HFFc6 (cell line): ENCODE results near the gene ARL4D. TPM values are rescaled to one million over a fixed set of nuclear protein-coding genes. Genes with fewer than 3 reads are reported as not detected.

Source experiments
- DNase-seq: peaks from one replicate; pipeline ENCODE4 v3.0.0-alpha.2; 2018
- H3K27ac Mint-ChIP-seq: 2 replicates; pipeline ENCODE4 v1.8.0; 2020; ENCODE audit warnings: mild to moderate bottlenecking, mixed read lengths
- H3K27me3 Mint-ChIP-seq: 2 replicates; pipeline ENCODE4 v1.8.0; 2021; ENCODE audit warnings: mild to moderate bottlenecking, moderate library complexity, mixed read lengths; ENCODE audit not compliant: insufficient read depth
- H3K36me3 Mint-ChIP-seq: 2 replicates; pipeline ENCODE4 v1.8.0; 2021; ENCODE audit warnings: low read depth, mixed read lengths
- H3K4me1 Mint-ChIP-seq: 2 replicates; pipeline ENCODE4 v1.8.0; 2020; ENCODE audit warnings: low read depth, mixed read lengths
- H3K4me3 Mint-ChIP-seq: 2 replicates; pipeline ENCODE4 v1.8.0; 2020; ENCODE audit warnings: mild to moderate bottlenecking, moderate library complexity, mixed read lengths
- H3K9me3 Mint-ChIP-seq: 2 replicates; pipeline ENCODE4 v1.8.0; 2020; ENCODE audit warnings: mild to moderate bottlenecking, mixed read lengths
- CTCF ChIP-seq: fragments of 200-600 bp; sonication (generic); IDR thresholded peaks from 2 replicates; pipeline ENCODE4 v1.5.0; 2021; ENCODE audit warnings: antibody characterized with exemption, mild to moderate bottlenecking
- total RNA-seq, 6 experiments: library from RNA; stranded (reverse); fragmentation: NEBNext Ultra II Directional; extraction: Animal tissue kit (Norgen Biotek cat#: 25700); gene quantifications; 2 replicates in 1 of 6; 3 replicates in 5 of 6; pipeline ENCODE4 v1.2.3, GENCODE V29; 2021

The ARL4D gene
- total RNA-seq, 6 experiments from 2014 or later, result 24.9 to 27.5 (median 26.3) TPM

- Mint-ChIP-seq H3K9me3 (peaks cover 27% of the 10 kb centered on the region), H3K4me3 (no peak overlapping the region), H3K4me1 (no peaks in the 10 kb centered on the region; the same call in 1 of the 2 replicates), H3K27me3 (peaks cover 5% of the 10 kb centered on the region), H3K36me3 (peaks cover 25% of the 10 kb centered on the region), H3K27ac (no peak overlapping the region)
- DNase-seq, result no peak
- TF ChIP-seq CTCF, result no peak
Observed at GRCh38 chr17:43381204-43381603, 17.6 kb upstream of the ARL4D start.

- Mint-ChIP-seq H3K27me3 (peaks cover 5% of the 10 kb centered on the region), H3K4me3 (no peak overlapping the region), H3K4me1 (no peaks in the 10 kb centered on the region; the same call in 1 of the 2 replicates), H3K27ac (no peak overlapping the region), H3K9me3 (peaks cover 27% of the 10 kb centered on the region), H3K36me3 (peaks cover 25% of the 10 kb centered on the region)
- DNase-seq, result no peak
- TF ChIP-seq CTCF, result no peak
Observed at GRCh38 chr17:43381621-43382020, 17.2 kb upstream of the ARL4D start.

- H3K27me3 Mint-ChIP-seq, result peaks cover 5% of the 10 kb centered on the region
- H3K4me1 Mint-ChIP-seq, result peaks cover 4% of the 10 kb centered on the region; the same call in 1 of the 2 replicates
- H3K27ac Mint-ChIP-seq, result no peak overlapping the region
- peaks cover 27% of the 10 kb centered on the region for H3K9me3 Mint-ChIP-seq
- no peak for DNase-seq
- no peak overlapping the region for H3K4me3 Mint-ChIP-seq
- H3K36me3 Mint-ChIP-seq, result peaks cover 25% of the 10 kb centered on the region
- TF ChIP-seq CTCF, result no peak
Observed at GRCh38 chr17:43382776-43383175, 16.0 kb upstream of the ARL4D start.

- Mint-ChIP-seq H3K4me1 (peaks cover 4% of the 10 kb centered on the region; the same call in 1 of the 2 replicates), H3K9me3 (peaks cover 26% of the 10 kb centered on the region), H3K27me3 (peaks cover 5% of the 10 kb centered on the region), H3K36me3 (peaks cover 24% of the 10 kb centered on the region), H3K27ac (no peak overlapping the region), H3K4me3 (no peak overlapping the region)
- DNase-seq, result no peak
- TF ChIP-seq CTCF, result no peak
Observed at GRCh38 chr17:43383372-43383771, 15.4 kb upstream of the ARL4D start.

GRCh38 chr17:43383826-43384475 is 14.8 kb upstream of the ARL4D start:
- peaks cover 7% of the 10 kb centered on the region for H3K4me1 Mint-ChIP-seq

More at GRCh38 chr17:43383826-43384475, 14.8 kb upstream of the ARL4D start:
- Mint-ChIP-seq H3K27ac (no peak overlapping the region), H3K9me3 (peaks cover 23% of the 10 kb centered on the region), H3K36me3 (peaks cover 21% of the 10 kb centered on the region), H3K4me3 (no peak overlapping the region), H3K27me3 (peaks cover 7% of the 10 kb centered on the region)
- DNase-seq, result no peak
- no peak for TF ChIP-seq CTCF
